Measurements from ENCODE around the gene TMEM88. TPM values are rescaled to one million over a fixed set of nuclear protein-coding genes. Genes with fewer than 3 reads are reported as not detected.

TMEM88 gene
- total and polyA plus RNA-seq, 2 of the 13 experiments (the other 11 are each of a cell fraction or from before 2014, with no cell fraction given): 0.31 to 0.66 TPM

DNA sequence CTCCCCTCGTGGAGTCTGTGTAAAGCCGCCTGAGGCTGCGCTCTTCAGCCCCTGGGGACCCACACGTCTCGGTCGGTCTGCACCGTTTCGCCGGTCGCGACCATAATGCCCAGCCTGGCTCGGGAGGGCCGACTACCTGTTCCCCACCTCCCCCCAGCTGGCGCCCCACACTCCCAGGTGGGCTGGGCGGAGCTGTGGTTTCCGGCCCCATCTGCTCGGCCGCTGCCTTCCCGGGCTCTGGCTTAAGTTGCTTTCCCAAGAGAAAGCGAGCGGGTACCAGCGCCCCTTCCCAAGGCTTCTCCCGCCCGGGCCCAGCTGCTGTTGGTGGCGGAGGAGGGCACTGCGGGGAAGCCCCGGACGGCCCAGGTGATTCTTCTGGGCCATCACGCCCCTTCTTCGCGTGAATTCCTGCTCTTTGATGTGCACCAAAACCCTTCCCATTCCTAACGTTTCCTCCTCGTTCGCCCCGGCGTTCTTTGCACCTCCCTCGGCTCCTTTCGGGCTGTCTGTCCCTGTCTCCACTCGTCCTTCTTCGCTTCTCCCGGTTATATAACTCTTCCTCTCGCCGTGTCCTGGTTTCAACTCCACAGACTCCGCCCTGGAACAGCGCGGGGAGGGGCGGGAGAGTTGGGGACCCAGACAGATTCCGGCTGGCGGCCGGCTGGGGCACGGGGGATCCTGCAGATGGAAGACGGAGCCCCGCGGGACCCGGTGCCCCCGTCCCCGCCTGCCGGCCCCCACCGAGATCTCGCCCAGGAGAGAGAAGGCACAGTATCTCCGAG lies 18.9 kb upstream of the TMEM88 start (continued):
- TF ChIP-seq, protein P1, sequence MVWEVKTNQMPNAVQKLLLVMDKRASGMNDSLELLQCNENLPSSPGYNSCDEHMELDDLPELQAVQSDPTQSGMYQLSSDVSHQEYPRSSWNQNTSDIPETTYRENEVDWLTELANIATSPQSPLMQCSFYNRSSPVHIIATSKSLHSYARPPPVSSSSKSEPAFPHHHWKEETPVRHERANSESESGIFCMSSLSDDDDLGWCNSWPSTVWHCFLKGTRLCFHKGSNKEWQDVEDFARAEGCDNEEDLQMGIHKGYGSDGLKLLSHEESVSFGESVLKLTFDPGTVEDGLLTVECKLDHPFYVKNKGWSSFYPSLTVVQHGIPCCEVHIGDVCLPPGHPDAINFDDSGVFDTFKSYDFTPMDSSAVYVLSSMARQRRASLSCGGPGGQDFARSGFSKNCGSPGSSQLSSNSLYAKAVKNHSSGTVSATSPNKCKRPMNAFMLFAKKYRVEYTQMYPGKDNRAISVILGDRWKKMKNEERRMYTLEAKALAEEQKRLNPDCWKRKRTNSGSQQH (CRISPR knock-in tag; IDR thresholded peaks at IDR 0.05; ENCODE audit: low read depth): peak; percentile 39; the same call in 1 of the 2 replicates
- TF ChIP-seq SIX1 (CRISPR knock-in tag; IDR thresholded peaks at IDR 0.05; ENCODE audit: borderline replicate concordance): 0 out of 2 replicates have a peak, but pooled peaks have one; percentile 5
- TF ChIP-seq THRA (CRISPR knock-in tag; IDR thresholded peaks at IDR 0.05; ENCODE audit: borderline replicate concordance): peak; percentile 99
- 0 out of 2 replicates have a peak, but pooled peaks have one; percentile 49 for TF ChIP-seq BRCA1 (CRISPR knock-in tag; IDR thresholded peaks at IDR 0.05)
- TF ChIP-seq, protein P2, sequence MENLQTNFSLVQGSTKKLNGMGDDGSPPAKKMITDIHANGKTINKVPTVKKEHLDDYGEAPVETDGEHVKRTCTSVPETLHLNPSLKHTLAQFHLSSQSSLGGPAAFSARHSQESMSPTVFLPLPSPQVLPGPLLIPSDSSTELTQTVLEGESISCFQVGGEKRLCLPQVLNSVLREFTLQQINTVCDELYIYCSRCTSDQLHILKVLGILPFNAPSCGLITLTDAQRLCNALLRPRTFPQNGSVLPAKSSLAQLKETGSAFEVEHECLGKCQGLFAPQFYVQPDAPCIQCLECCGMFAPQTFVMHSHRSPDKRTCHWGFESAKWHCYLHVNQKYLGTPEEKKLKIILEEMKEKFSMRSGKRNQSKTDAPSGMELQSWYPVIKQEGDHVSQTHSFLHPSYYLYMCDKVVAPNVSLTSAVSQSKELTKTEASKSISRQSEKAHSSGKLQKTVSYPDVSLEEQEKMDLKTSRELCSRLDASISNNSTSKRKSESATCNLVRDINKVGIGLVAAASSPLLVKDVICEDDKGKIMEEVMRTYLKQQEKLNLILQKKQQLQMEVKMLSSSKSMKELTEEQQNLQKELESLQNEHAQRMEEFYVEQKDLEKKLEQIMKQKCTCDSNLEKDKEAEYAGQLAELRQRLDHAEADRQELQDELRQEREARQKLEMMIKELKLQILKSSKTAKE (CRISPR knock-in tag; IDR thresholded peaks at IDR 0.05; ENCODE audit: borderline replicate concordance): peak; percentile 60; the same call in 1 of the 2 replicates
- no peak for TF ChIP-seq ZNF407 (CRISPR knock-in tag; IDR thresholded peaks at IDR 0.05; ENCODE audit: not compliant biosample characterization)
- no peak for TF ChIP-seq NFKBIZ (CRISPR knock-in tag; IDR thresholded peaks at IDR 0.05)
- TF ChIP-seq CENPT (CRISPR knock-in tag; IDR thresholded peaks at IDR 0.05; ENCODE audit: low read depth): no peak
- TF ChIP-seq ZNF264 (CRISPR knock-in tag; IDR thresholded peaks at IDR 0.05): no peak
- no peak for TF ChIP-seq PRPF4 (IDR thresholded peaks at IDR 0.05; ENCODE audit: low read depth, low read length, poor library complexity, severe bottlenecking)
- no peak for TF ChIP-seq STAT5B (CRISPR knock-in tag; IDR thresholded peaks at IDR 0.05)
- TF ChIP-seq, protein P3, sequence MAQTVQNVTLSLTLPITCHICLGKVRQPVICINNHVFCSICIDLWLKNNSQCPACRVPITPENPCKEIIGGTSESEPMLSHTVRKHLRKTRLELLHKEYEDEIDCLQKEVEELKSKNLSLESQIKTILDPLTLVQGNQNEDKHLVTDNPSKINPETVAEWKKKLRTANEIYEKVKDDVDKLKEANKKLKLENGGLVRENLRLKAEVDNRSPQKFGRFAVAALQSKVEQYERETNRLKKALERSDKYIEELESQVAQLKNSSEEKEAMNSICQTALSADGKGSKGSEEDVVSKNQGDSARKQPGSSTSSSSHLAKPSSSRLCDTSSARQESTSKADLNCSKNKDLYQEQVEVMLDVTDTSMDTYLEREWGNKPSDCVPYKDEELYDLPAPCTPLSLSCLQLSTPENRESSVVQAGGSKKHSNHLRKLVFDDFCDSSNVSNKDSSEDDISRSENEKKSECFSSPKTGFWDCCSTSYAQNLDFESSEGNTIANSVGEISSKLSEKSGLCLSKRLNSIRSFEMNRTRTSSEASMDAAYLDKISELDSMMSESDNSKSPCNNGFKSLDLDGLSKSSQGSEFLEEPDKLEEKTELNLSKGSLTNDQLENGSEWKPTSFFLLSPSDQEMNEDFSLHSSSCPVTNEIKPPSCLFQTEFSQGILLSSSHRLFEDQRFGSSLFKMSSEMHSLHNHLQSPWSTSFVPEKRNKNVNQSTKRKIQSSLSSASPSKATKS (CRISPR knock-in tag; IDR thresholded peaks at IDR 0.05): 0 out of 2 replicates have a peak, but pooled peaks have one; percentile 29

Measured in HepG2 (cell line).